HEK293 (cell line): ENCODE results near the gene RCC1.

ENCODE experiments used
- BCL11A ChIP-seq: fragments of 450-650 bp; formaldehyde crosslinking; IDR thresholded peaks from 2 replicates; pipeline ENCODE4 v1.5.1; 2016; ENCODE audit warnings: low read depth, missing biosample characterization, missing genetic modification characterization
- IKZF3 ChIP-seq: fragments of 450-650 bp; IDR thresholded peaks from 2 replicates; pipeline ENCODE4 v1.5.0; 2018; ENCODE audit warnings: missing biosample characterization, mild to moderate bottlenecking, missing genetic modification characterization, moderate library complexity
- KLF1 ChIP-seq: fragments of 450-650 bp; formaldehyde crosslinking; IDR thresholded peaks from 2 replicates; pipeline ENCODE4 v1.5.1; 2016; ENCODE audit warnings: missing biosample characterization, missing genetic modification characterization
- KLF16 ChIP-seq: fragments of 450-650 bp; formaldehyde crosslinking; IDR thresholded peaks from 2 replicates; pipeline ENCODE4 v1.5.1; 2017; ENCODE audit warnings: missing biosample characterization, missing genetic modification characterization
- ZBTB21 ChIP-seq: fragments of 450-650 bp; formaldehyde crosslinking; IDR thresholded peaks from 2 replicates; pipeline ENCODE4 v1.5.1; 2017; ENCODE audit warnings: missing biosample characterization, missing genetic modification characterization
- ZNF16 ChIP-seq: fragments of 450-650 bp; formaldehyde crosslinking; IDR thresholded peaks from 2 replicates; pipeline ENCODE4 v1.5.1; 2016; ENCODE audit warnings: low read depth, missing biosample characterization, missing genetic modification characterization
- ZNF266 ChIP-seq: fragments of 450-650 bp; formaldehyde crosslinking; IDR thresholded peaks from 2 replicates; pipeline ENCODE4 v1.5.1; 2016; ENCODE audit warnings: missing biosample characterization, missing genetic modification characterization, low read depth
- TF ChIP-seq, protein P1 (sequence below): fragments of 450-650 bp; formaldehyde crosslinking; IDR thresholded peaks from 2 replicates; pipeline ENCODE4 v1.5.1; 2016; ENCODE audit warnings: missing biosample characterization, missing genetic modification characterization
- TF ChIP-seq, protein P2 (sequence below): fragments of 450-650 bp; formaldehyde crosslinking; IDR thresholded peaks from 2 replicates; pipeline ENCODE4 v1.5.1; 2016; ENCODE audit warnings: missing biosample characterization, missing genetic modification characterization, low read depth
- TF ChIP-seq, protein P3 (sequence below): fragments of 450-650 bp; formaldehyde crosslinking; IDR thresholded peaks from 2 replicates; pipeline ENCODE4 v1.5.1; 2016; ENCODE audit warnings: missing biosample characterization, missing genetic modification characterization
- TF ChIP-seq, protein P4 (sequence below): fragments of 450-650 bp; IDR thresholded peaks from 2 replicates; pipeline ENCODE4 v1.5.1; 2018; ENCODE audit warnings: missing biosample characterization, mild to moderate bottlenecking, missing genetic modification characterization
- TF ChIP-seq, protein P5 (sequence below): sonication (generic); formaldehyde crosslinking; IDR thresholded peaks from 2 replicates; pipeline ENCODE4 v1.8.1; 2022; ENCODE audit warnings: mild to moderate bottlenecking, moderate library complexity, missing genetic modification reagents
- TF ChIP-seq, protein P6 (sequence below): fragments of 450-650 bp; formaldehyde crosslinking; IDR thresholded peaks from 2 replicates; pipeline ENCODE4 v1.5.1; 2017; ENCODE audit warnings: missing biosample characterization, missing genetic modification characterization

DNA sequence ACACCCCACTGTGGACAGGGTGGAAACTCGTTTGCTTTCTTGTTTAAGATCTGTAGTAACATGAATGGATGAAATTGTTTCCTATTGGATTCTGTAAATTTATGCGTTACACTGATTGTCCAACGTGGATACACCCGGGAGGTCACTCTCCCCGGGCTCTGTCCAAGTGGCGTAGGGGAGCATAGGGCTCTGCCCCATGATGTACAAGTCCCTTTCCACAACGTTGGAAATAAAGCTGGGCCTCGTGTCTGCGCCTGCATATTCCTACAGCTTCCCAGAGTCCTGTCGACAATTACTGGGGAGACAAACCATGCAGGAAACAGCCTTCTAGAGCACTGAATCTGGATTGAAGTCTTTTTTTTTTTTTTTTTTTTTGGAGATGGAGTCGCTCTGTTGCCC is 1.4 kb downstream of the RCC1 start:
- TF ChIP-seq, protein P1, sequence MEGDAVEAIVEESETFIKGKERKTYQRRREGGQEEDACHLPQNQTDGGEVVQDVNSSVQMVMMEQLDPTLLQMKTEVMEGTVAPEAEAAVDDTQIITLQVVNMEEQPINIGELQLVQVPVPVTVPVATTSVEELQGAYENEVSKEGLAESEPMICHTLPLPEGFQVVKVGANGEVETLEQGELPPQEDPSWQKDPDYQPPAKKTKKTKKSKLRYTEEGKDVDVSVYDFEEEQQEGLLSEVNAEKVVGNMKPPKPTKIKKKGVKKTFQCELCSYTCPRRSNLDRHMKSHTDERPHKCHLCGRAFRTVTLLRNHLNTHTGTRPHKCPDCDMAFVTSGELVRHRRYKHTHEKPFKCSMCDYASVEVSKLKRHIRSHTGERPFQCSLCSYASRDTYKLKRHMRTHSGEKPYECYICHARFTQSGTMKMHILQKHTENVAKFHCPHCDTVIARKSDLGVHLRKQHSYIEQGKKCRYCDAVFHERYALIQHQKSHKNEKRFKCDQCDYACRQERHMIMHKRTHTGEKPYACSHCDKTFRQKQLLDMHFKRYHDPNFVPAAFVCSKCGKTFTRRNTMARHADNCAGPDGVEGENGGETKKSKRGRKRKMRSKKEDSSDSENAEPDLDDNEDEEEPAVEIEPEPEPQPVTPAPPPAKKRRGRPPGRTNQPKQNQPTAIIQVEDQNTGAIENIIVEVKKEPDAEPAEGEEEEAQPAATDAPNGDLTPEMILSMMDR (tag by site-specific recombination): no peak
- no peak for TF ChIP-seq ZNF16 (tag by site-specific recombination)
- no peak for TF ChIP-seq KLF16
- no peak for TF ChIP-seq ZBTB21
- TF ChIP-seq, protein P2, sequence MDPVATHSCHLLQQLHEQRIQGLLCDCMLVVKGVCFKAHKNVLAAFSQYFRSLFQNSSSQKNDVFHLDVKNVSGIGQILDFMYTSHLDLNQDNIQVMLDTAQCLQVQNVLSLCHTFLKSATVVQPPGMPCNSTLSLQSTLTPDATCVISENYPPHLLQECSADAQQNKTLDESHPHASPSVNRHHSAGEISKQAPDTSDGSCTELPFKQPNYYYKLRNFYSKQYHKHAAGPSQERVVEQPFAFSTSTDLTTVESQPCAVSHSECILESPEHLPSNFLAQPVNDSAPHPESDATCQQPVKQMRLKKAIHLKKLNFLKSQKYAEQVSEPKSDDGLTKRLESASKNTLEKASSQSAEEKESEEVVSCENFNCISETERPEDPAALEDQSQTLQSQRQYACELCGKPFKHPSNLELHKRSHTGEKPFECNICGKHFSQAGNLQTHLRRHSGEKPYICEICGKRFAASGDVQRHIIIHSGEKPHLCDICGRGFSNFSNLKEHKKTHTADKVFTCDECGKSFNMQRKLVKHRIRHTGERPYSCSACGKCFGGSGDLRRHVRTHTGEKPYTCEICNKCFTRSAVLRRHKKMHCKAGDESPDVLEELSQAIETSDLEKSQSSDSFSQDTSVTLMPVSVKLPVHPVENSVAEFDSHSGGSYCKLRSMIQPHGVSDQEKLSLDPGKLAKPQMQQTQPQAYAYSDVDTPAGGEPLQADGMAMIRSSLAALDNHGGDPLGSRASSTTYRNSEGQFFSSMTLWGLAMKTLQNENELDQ: no peak
- no peak for TF ChIP-seq BCL11A (tag by site-specific recombination)
- TF ChIP-seq ZNF266 (tag by site-specific recombination): no peak
- no peak for TF ChIP-seq KLF1 (tag by site-specific recombination)
- TF ChIP-seq, protein P3, sequence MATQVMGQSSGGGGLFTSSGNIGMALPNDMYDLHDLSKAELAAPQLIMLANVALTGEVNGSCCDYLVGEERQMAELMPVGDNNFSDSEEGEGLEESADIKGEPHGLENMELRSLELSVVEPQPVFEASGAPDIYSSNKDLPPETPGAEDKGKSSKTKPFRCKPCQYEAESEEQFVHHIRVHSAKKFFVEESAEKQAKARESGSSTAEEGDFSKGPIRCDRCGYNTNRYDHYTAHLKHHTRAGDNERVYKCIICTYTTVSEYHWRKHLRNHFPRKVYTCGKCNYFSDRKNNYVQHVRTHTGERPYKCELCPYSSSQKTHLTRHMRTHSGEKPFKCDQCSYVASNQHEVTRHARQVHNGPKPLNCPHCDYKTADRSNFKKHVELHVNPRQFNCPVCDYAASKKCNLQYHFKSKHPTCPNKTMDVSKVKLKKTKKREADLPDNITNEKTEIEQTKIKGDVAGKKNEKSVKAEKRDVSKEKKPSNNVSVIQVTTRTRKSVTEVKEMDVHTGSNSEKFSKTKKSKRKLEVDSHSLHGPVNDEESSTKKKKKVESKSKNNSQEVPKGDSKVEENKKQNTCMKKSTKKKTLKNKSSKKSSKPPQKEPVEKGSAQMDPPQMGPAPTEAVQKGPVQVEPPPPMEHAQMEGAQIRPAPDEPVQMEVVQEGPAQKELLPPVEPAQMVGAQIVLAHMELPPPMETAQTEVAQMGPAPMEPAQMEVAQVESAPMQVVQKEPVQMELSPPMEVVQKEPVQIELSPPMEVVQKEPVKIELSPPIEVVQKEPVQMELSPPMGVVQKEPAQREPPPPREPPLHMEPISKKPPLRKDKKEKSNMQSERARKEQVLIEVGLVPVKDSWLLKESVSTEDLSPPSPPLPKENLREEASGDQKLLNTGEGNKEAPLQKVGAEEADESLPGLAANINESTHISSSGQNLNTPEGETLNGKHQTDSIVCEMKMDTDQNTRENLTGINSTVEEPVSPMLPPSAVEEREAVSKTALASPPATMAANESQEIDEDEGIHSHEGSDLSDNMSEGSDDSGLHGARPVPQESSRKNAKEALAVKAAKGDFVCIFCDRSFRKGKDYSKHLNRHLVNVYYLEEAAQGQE (tag by site-specific recombination): no peak
- no peak for TF ChIP-seq IKZF3 (tag by site-specific recombination)
- TF ChIP-seq, protein P4, sequence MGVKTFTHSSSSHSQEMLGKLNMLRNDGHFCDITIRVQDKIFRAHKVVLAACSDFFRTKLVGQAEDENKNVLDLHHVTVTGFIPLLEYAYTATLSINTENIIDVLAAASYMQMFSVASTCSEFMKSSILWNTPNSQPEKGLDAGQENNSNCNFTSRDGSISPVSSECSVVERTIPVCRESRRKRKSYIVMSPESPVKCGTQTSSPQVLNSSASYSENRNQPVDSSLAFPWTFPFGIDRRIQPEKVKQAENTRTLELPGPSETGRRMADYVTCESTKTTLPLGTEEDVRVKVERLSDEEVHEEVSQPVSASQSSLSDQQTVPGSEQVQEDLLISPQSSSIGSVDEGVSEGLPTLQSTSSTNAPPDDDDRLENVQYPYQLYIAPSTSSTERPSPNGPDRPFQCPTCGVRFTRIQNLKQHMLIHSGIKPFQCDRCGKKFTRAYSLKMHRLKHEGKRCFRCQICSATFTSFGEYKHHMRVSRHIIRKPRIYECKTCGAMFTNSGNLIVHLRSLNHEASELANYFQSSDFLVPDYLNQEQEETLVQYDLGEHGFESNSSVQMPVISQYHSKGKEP: no peak
- TF ChIP-seq, protein P5, sequence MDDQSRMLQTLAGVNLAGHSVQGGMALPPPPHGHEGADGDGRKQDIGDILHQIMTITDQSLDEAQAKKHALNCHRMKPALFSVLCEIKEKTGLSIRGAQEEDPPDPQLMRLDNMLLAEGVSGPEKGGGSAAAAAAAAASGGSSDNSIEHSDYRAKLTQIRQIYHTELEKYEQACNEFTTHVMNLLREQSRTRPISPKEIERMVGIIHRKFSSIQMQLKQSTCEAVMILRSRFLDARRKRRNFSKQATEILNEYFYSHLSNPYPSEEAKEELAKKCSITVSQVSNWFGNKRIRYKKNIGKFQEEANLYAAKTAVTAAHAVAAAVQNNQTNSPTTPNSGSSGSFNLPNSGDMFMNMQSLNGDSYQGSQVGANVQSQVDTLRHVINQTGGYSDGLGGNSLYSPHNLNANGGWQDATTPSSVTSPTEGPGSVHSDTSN (CRISPR knock-in tag): no peak
- TF ChIP-seq, protein P6, sequence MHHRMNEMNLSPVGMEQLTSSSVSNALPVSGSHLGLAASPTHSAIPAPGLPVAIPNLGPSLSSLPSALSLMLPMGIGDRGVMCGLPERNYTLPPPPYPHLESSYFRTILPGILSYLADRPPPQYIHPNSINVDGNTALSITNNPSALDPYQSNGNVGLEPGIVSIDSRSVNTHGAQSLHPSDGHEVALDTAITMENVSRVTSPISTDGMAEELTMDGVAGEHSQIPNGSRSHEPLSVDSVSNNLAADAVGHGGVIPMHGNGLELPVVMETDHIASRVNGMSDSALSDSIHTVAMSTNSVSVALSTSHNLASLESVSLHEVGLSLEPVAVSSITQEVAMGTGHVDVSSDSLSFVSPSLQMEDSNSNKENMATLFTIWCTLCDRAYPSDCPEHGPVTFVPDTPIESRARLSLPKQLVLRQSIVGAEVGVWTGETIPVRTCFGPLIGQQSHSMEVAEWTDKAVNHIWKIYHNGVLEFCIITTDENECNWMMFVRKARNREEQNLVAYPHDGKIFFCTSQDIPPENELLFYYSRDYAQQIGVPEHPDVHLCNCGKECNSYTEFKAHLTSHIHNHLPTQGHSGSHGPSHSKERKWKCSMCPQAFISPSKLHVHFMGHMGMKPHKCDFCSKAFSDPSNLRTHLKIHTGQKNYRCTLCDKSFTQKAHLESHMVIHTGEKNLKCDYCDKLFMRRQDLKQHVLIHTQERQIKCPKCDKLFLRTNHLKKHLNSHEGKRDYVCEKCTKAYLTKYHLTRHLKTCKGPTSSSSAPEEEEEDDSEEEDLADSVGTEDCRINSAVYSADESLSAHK: no peak
